Adrenal gland (tissue), 12 donors: ENCODE results near the gene GRIA3. TPM values are rescaled to one million over a fixed set of nuclear protein-coding genes. Genes with fewer than 3 reads are reported as not detected.

Source experiments
- DNase-seq, 7 donors: peaks; one replicate each; pipeline ENCODE4 v3.0.0-alpha.2; 2019 to 2020
- H3K27ac ChIP-seq, 5 donors: fragments of 200-600 bp; sonication (generic) in 4 of 5; 1 replicate in 3 of 5; 2 replicates in 2 of 5; pipeline versions ENCODE4 v1.5.1 to v1.8.0; 2016 to 2020; ENCODE audit warnings: mild to moderate bottlenecking in 1 of 5
- H3K27me3 ChIP-seq: fragments of 200-600 bp; 2 replicates; pipeline ENCODE4 v1.8.0; 2021
- H3K36me3 ChIP-seq, 2 donors: fragments of 200-600 bp; replicated peaks in 1 of 2; 1 replicate in 1 of 2; 2 replicates in 1 of 2; pipeline versions ENCODE4 v1.5.1 to v1.8.0; 2018 to 2022
- H3K4me1 ChIP-seq, 2 donors: fragments of 200-600 bp; replicated peaks in 1 of 2; 1 replicate in 1 of 2; 2 replicates in 1 of 2; pipeline versions ENCODE4 v1.5.1 to v1.8.0; 2018 to 2021
- H3K4me3 ChIP-seq, 4 donors: fragments of 200-600 bp; sonication (generic) in 3 of 4; one replicate each; pipeline ENCODE4 v1.5.1; 2016 to 2018
- H3K9me3 ChIP-seq, 3 donors: fragments of 200-600 bp; sonication (generic) in 1 of 3; replicated peaks in 1 of 3; 1 replicate in 2 of 3; 2 replicates in 1 of 3; pipeline versions ENCODE4 v1.5.1 to v1.8.0; 2016 to 2021
- POLR2A ChIP-seq, 2 donors: fragments of 450-650 bp; IDR thresholded peaks; one replicate each; pipeline ENCODE4 v1.6.1; 2017; ENCODE audit warnings: antibody characterized with exemption in 2 of 2, mild to moderate bottlenecking in 2 of 2, moderate library complexity in 1 of 2
- WGBS, 4 donors: extraction: QIAGEN DNeasy Blood & Tissue Kit in 2 of 4; methylation state at CpG; one replicate each; pipeline versions ENCODE4 v1.1.5 to v1.1.7; 2013 to 2017; 5-methylcytosine and 5-hydroxymethylcytosine counted together
- intact Hi-C, 2 donors: fragments of 100-400 bp; cut with DNase I; formaldehyde crosslinking; loops; one replicate each; pipeline versions ENCODE4 v1.14.1 to v1.15.0; 2022 to 2023
- polyA plus RNA-seq, 3 donors: library from polyadenylated mRNA; stranded (reverse); fragments of 200-250 nt in 2 of 3; fragments of 350-450 nt in 1 of 3; fragmentation: Illumina TruSeq in 1 of 3; extraction: RNeasy Lipid Tissue Mini Kit (QIAGEN cat#74804) in 1 of 3; gene quantifications; one replicate each; pipeline ENCODE4 v1.2.3, GENCODE V29; 2013 to 2014
- total RNA-seq, 9 donors: library from RNA; depleted of rRNA in 4 of 9; stranded (reverse); fragments of >200 nt in 4 of 9; fragments of 120-200 nt in 1 of 9; fragmentation: NEBNext Ultra II Directional in 1 of 9; extraction: Animal tissue kit (Norgen Biotek cat#: 25700) in 1 of 9; gene quantifications; one replicate each; pipeline versions ENCODE4 v1.1.0 to v1.2.4, GENCODE V29; 2013 to 2023
- TF ChIP-seq, protein P1 (sequence below), 6 experiments: fragments of 450-650 bp in 4 of 6; fragments of 200-600 bp in 2 of 6; sonication (generic) in 1 of 6; IDR thresholded peaks; 1 replicate in 5 of 6; 2 replicates in 1 of 6; pipeline versions ENCODE4 v1.5.1 to v1.8.0; 2016 to 2021; ENCODE audit warnings: antibody characterized with exemption in 6 of 6, mild to moderate bottlenecking in 2 of 6, moderate library complexity in 1 of 6
- donor health status: healthy with polysubstance abuse.
- donor health status: Bipolar disorder and iron deficiency.
- donor health status: DM: yes; HTN: yes; CAD: no.
- donor health status: DM: no; HTN: no; CAD: no.
- donor health status: DM: no; HTN: no; CAD: no.
- donor health status: DM: yes; HTN: yes; CAD: no.

GRIA3 gene
- total and polyA plus RNA-seq, 12 donors: 9.1 to 51.9 (median 21.1) TPM

DNA sequence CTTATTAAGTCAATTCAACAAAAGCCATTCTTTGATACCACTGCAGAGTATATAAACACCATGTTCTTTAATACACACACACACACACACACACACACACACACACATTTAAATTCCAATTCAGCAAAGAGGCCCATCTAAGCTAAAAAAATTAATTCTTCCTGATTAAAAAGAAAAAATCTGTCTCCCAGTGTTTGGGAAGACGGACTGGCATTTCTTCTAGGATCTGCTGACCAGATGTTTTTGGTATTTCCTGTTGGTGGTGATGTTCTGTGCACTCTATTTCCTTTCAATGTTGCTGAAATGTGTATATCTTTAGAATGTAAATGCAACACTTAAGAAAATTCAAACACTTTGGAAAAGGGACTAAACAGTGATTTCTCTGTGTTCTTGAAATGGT lies 304.9 kb downstream of the GRIA3 start:
- WGBS, 4 donors: 23 to 95% (median 53%) methylated on average over 1 of the region's 1 CpG
- Histone ChIP-seq H3K4me1 (no peaks in the 10 kb centered on the region), H3K27ac (no peak overlapping the region), H3K27me3 (no peaks in the 10 kb centered on the region), H3K36me3 (no peaks in the 10 kb centered on the region), H3K4me3 (no peak overlapping the region), H3K9me3 (no peaks in the 10 kb centered on the region)
- no peak for DNase-seq
- TF ChIP-seq POLR2A (IDR thresholded peaks at IDR 0.05): no peak
- TF ChIP-seq, protein P1, sequence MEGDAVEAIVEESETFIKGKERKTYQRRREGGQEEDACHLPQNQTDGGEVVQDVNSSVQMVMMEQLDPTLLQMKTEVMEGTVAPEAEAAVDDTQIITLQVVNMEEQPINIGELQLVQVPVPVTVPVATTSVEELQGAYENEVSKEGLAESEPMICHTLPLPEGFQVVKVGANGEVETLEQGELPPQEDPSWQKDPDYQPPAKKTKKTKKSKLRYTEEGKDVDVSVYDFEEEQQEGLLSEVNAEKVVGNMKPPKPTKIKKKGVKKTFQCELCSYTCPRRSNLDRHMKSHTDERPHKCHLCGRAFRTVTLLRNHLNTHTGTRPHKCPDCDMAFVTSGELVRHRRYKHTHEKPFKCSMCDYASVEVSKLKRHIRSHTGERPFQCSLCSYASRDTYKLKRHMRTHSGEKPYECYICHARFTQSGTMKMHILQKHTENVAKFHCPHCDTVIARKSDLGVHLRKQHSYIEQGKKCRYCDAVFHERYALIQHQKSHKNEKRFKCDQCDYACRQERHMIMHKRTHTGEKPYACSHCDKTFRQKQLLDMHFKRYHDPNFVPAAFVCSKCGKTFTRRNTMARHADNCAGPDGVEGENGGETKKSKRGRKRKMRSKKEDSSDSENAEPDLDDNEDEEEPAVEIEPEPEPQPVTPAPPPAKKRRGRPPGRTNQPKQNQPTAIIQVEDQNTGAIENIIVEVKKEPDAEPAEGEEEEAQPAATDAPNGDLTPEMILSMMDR (IDR thresholded peaks at IDR 0.05): no peak
- intact Hi-C loops: no loop called here

DNA sequence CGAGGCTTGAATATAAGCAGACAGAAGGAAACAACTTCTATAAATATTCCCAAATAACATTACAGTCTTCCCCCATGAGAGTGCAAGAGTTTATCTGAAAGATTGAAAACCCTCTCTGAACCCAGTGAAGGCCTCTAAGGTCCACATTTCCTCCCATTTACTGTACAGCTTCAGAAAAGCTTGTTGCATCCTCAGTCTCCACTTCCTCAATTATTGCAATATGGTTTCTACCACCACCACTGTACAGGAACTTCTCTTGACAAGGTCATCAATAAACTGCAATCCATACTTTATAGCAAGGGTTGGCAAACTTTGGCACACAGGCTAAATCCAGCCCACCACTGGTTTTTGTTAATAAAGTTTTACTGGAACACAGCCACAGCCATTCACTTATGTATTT lies 309.8 kb downstream of the GRIA3 start:
- WGBS, 4 donors: 27 to 67% (median 55%) methylated on average over 1 of the region's 1 CpG
- H3K27me3 ChIP-seq: no peaks in the 10 kb centered on the region
- intact Hi-C loops: no loop called here
- no peak overlapping the region for H3K27ac ChIP-seq
- H3K9me3 ChIP-seq: no peaks in the 10 kb centered on the region
- H3K4me1 ChIP-seq: no peaks in the 10 kb centered on the region
- TF ChIP-seq, protein P1 (IDR thresholded peaks at IDR 0.05): no peak
- TF ChIP-seq POLR2A (IDR thresholded peaks at IDR 0.05): no peak
- no peak for DNase-seq
- no peak overlapping the region for H3K4me3 ChIP-seq
- no peaks in the 10 kb centered on the region for H3K36me3 ChIP-seq

DNA sequence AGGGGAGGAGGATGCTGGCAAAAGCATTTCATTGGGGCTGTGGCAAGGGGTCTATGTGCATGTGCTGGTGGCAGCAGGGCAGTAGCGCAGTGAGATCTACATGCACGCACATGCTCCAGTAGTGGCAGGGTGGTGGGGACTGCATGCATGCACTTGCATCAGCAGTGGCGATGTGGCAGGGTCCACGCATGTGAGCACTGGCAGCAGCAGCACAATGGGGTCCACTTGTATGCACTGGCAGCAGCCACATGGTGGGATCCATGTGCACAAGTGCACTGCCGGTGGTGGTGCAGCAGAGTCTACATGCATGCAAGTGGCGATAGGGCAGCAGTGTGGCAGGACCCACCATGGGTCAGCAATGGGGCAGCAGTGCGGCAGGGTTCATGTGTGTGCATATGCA lies 315.7 kb downstream of the GRIA3 start:
- Histone ChIP-seq H3K4me3 (no peak overlapping the region), H3K27me3 (no peaks in the 10 kb centered on the region), H3K27ac (no peak overlapping the region), H3K4me1 (no peaks in the 10 kb centered on the region), H3K9me3 (no peaks in the 10 kb centered on the region), H3K36me3 (no peaks in the 10 kb centered on the region)
- no peak for TF ChIP-seq POLR2A (IDR thresholded peaks at IDR 0.05)
- TF ChIP-seq, protein P1 (IDR thresholded peaks at IDR 0.05): no peak
- DNase-seq: no peak
- 67 to 97% (median 93%) methylated on average over 3 to 7 of the region's 7 CpGs for WGBS, 4 donors
- intact Hi-C loops: no loop called here

DNA sequence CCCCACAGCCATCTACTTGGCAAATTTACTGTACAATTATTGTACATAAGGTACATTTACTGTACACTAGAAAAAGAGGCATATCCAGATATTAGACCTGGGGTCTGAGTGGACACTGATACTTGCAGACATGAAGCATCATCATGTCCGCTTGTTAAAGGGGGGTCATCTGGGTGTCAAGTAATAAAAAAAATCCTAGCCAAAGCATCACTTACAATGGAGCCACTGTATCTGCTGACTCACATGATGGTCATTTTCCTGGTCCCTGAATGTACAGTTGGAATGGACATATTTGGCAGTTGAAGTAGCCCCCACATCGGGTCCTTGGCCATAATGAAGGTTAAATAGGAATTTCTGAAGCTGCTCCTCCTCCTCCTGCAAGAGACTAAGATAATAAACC lies 320.0 kb downstream of the GRIA3 start:
- no peak for DNase-seq
- no peak overlapping the region for H3K4me3 ChIP-seq
- intact Hi-C loops: no loop called here
- no peaks in the 10 kb centered on the region for H3K9me3 ChIP-seq
- H3K27ac ChIP-seq: no peak overlapping the region
- H3K27me3 ChIP-seq: no peaks in the 10 kb centered on the region
- no peaks in the 10 kb centered on the region for H3K4me1 ChIP-seq
- 69 to 86% (median 72%) methylated on average over 1 to 2 of the region's 2 CpGs for WGBS, 4 donors
- TF ChIP-seq, protein P1 (IDR thresholded peaks at IDR 0.05): no peak
- TF ChIP-seq POLR2A (IDR thresholded peaks at IDR 0.05): no peak
- no peaks in the 10 kb centered on the region for H3K36me3 ChIP-seq
